K562 (cell line): Measurements from ENCODE around the gene MYO1A. TPM values are rescaled to one million over a fixed set of nuclear protein-coding genes. Genes with fewer than 3 reads are reported as not detected.

ENCODE experiments used
- ATAC-seq: fragments of 200-7000 bp; cut with Tn5 transposase; 3 replicates; pipeline ENCODE4 v1.9.1; 2020; ENCODE audit warnings: moderate library complexity
- BruUV-seq: library from RNA; stranded (reverse); fragments of 400-500 nt; replicated peaks from 2 replicates; lab custom pipeline; 2021; lab: Mats Ljungman, UMichigan
- CTCF ChIA-PET: fragments of 300-600 bp; formaldehyde crosslinking; extraction: SDS; loops from one replicate; lab custom pipeline; 2021; ENCODE audit warnings: low intra/inter-chr PET ratio; lab: Yijun Ruan, JAX
- POLR2A ChIA-PET: fragments of 300-600, 350-650 bp; sonication (Branson Sonifier 250); formaldehyde crosslinking; extraction: SDS; loops from one replicate; lab custom pipeline; 2021; ENCODE audit warnings: antibody characterized with exemption, inconsistent platforms; lab: Yijun Ruan, JAX
- DNase-seq, 4 experiments: peaks; one replicate each; pipeline versions ENCODE4 v3.0.0 to v3.0.0-alpha.2; 2011 to 2018; ENCODE audit warnings: low spot score in 3 of 4, mixed read lengths in 3 of 4; ENCODE audit errors: extremely low read depth in 1 of 4
- FAIRE-seq: peaks from 2 replicates; lab custom pipeline; 2011; peaks lifted over from hg19 to GRCh38; lab: Jason Lieb, UNC
- H2AFZ ChIP-seq: 2 replicates; pipeline ENCODE4 v1.6.0; 2011; ENCODE audit warnings: low read depth, low read length, control low read depth, inconsistent platforms
- H3K27ac ChIP-seq: fragments of 200-600 bp; 3 replicates; pipeline ENCODE4 v1.8.0; 2011; ENCODE audit warnings: low read depth, mild to moderate bottlenecking, control low read depth, inconsistent platforms, low read length, moderate library complexity, mixed read lengths; ENCODE audit errors: extremely low read depth
- H3K27me3 ChIP-seq, 2 experiments: fragments of 300-600 bp in 1 of 2; 2 replicates in 1 of 2; 3 replicates in 1 of 2; pipeline versions ENCODE4 v1.6.0 to v1.8.0; 2011; ENCODE audit warnings: inconsistent platforms in 2 of 2, low read length in 2 of 2, mild to moderate bottlenecking in 1 of 2, mixed read lengths in 1 of 2, moderate library complexity in 1 of 2; ENCODE audit not compliant: control insufficient read depth in 2 of 2, insufficient read depth in 2 of 2
- H3K36me3 ChIP-seq: fragments of 300-600 bp; 3 replicates; pipeline ENCODE4 v1.8.0; 2011; ENCODE audit warnings: mild to moderate bottlenecking, low read length, inconsistent platforms; ENCODE audit not compliant: control insufficient read depth, insufficient read depth
- H3K4me1 ChIP-seq, 2 experiments: fragments of 200-600 bp in 1 of 2; replicated peaks in 1 of 2; 2 replicates in 1 of 2; 3 replicates in 1 of 2; pipeline versions ENCODE4 v1.5.1 to v1.8.0; 2011; ENCODE audit warnings: inconsistent platforms in 2 of 2, low read length in 2 of 2, mild to moderate bottlenecking in 1 of 2, mixed read lengths in 1 of 2, moderate library complexity in 1 of 2; ENCODE audit not compliant: control insufficient read depth in 2 of 2, insufficient read depth in 2 of 2
- H3K4me2 ChIP-seq: 2 replicates; pipeline ENCODE4 v1.6.1; 2011; ENCODE audit warnings: low read length, control low read depth, inconsistent platforms, mixed read lengths; ENCODE audit not compliant: insufficient read depth
- H3K4me3 ChIP-seq: fragments of 200-600 bp; sonication (generic), shearing (Covaris generic); 2 replicates; pipeline ENCODE4 v1.5.1; 2016; ENCODE audit warnings: control low read depth, inconsistent platforms
- H3K79me2 ChIP-seq: fragments of 200-600 bp; 3 replicates; pipeline ENCODE4 v1.8.0; 2011; ENCODE audit warnings: low read length, inconsistent platforms; ENCODE audit not compliant: control insufficient read depth, insufficient read depth
- H3K9ac ChIP-seq, 2 experiments: 2 replicates each; pipeline versions ENCODE4 v1.6.0 to v1.6.1; 2011; ENCODE audit warnings: low read depth in 2 of 2, low read length in 2 of 2, control low read depth in 1 of 2, inconsistent platforms in 1 of 2, mild to moderate bottlenecking in 1 of 2, mixed read lengths in 1 of 2; ENCODE audit not compliant: insufficient read depth in 1 of 2
- H3K9me1 ChIP-seq: one replicate; pipeline ENCODE4 v1.6.0; 2011; ENCODE audit warnings: inconsistent platforms, mild to moderate bottlenecking, low read length, moderate library complexity; ENCODE audit not compliant: control insufficient read depth, insufficient read depth
- H3K9me3 ChIP-seq: replicated peaks from 2 replicates; pipeline ENCODE4 v1.5.1; 2011; ENCODE audit warnings: low read depth, low read length, inconsistent platforms; ENCODE audit not compliant: control insufficient read depth, insufficient read depth
- H4K20me1 ChIP-seq: replicated peaks from 2 replicates; pipeline ENCODE4 v1.6.1; 2011; ENCODE audit warnings: low read length, inconsistent platforms, mixed read lengths; ENCODE audit not compliant: control insufficient read depth, insufficient read depth
- CC2D1A ChIP-seq: fragments of 450-650 bp; IDR thresholded peaks from 2 replicates; pipeline ENCODE4 v1.6.1; 2017; ENCODE audit warnings: mild to moderate bottlenecking
- CHD4 ChIP-seq: fragments of 200-600 bp; sonication (generic); IDR thresholded peaks from 3 replicates; pipeline ENCODE4 v1.6.1; 2012; ENCODE audit warnings: low read depth, mild to moderate bottlenecking, mixed read lengths, low read length, inconsistent platforms; ENCODE audit not compliant: insufficient read depth, insufficient replicate concordance, poor library complexity, severe bottlenecking
- EZH2 ChIP-seq: IDR thresholded peaks from 2 replicates; pipeline ENCODE4 v1.6.1; 2012; ENCODE audit warnings: low read depth, mild to moderate bottlenecking, inconsistent platforms, low read length, borderline replicate concordance
- ILK ChIP-seq: fragments of 450-650 bp; IDR thresholded peaks from 2 replicates; pipeline ENCODE4 v1.6.1; 2016; ENCODE audit warnings: missing genetic modification characterization, low read depth, mild to moderate bottlenecking, missing compliant biosample characterization, moderate library complexity, borderline replicate concordance
- KAT7 ChIP-seq: sonication (generic); formaldehyde crosslinking; IDR thresholded peaks from 2 replicates; pipeline ENCODE4 v1.8.0; 2022; ENCODE audit warnings: missing genetic modification reagents, mild to moderate bottlenecking, borderline replicate concordance
- MEIS2 ChIP-seq: fragments of 450-650 bp; IDR thresholded peaks from 2 replicates; pipeline ENCODE4 v1.6.1; 2014; ENCODE audit warnings: mild to moderate bottlenecking; ENCODE audit not compliant: partially characterized antibody
- PTBP1 ChIP-seq: fragments of 200-400 bp; formaldehyde crosslinking; IDR thresholded peaks from 2 replicates; pipeline ENCODE4 v1.6.1; 2017; ENCODE audit warnings: low read depth, low read length
- PYGO2 ChIP-seq: fragments of 450-650 bp; IDR thresholded peaks from 2 replicates; pipeline ENCODE4 v1.6.1; 2016; ENCODE audit warnings: mild to moderate bottlenecking, missing genetic modification characterization, moderate library complexity, missing compliant biosample characterization
- SMARCA5 ChIP-seq: fragments of 450-650 bp; IDR thresholded peaks from 2 replicates; pipeline ENCODE4 v1.6.1; 2016
- ZBTB1 ChIP-seq: sonication (generic); formaldehyde crosslinking; IDR thresholded peaks from 2 replicates; pipeline ENCODE4 v1.8.1; 2023; ENCODE audit warnings: missing genetic modification reagents, low read depth, mild to moderate bottlenecking, borderline replicate concordance
- ZFP36 ChIP-seq: fragments of 150-350 bp; IDR thresholded peaks from 2 replicates; pipeline ENCODE4 v1.6.1; 2018; ENCODE audit warnings: low read length, low read depth; ENCODE audit not compliant: partially characterized antibody
- ZNF592 ChIP-seq: fragments of 450-650 bp; IDR thresholded peaks from 2 replicates; pipeline ENCODE4 v1.6.1; 2017; ENCODE audit warnings: antibody characterized with exemption, mild to moderate bottlenecking
- ZNF79 ChIP-seq: fragments of 250-450 bp; sonication (Bioruptor Pico); IDR thresholded peaks from 2 replicates; pipeline ENCODE4 v1.4.0; 2020; ENCODE audit warnings: low read depth, mild to moderate bottlenecking, moderate library complexity
- WGBS: fragments of 100-300 bp; shearing (Covaris generic); methylation state at CpG from one replicate; pipeline ENCODE4 v1.1.6; 2016; ENCODE audit warnings: low coverage, mixed read lengths; ENCODE audit not compliant: insufficient coverage; ENCODE audit errors: missing lambda C conversion rate; 5-methylcytosine and 5-hydroxymethylcytosine counted together
- in situ Hi-C: fragments of 300-500 bp; cut with MboI; formaldehyde crosslinking; loops from 4 replicates; pipeline ENCODE4 v1.15.0; 2018; ENCODE audit warnings: inconsistent platforms, mixed read lengths
- intact Hi-C: fragments of 100-400 bp; cut with micrococcal nuclease; formaldehyde crosslinking; loops from 2 replicates; pipeline ENCODE4 v1.14.2; 2022
- polyA plus RNA-seq, 8 experiments: library from polyadenylated mRNA; depleted of rRNA in 4 of 8; stranded (reverse) in 5 of 8; unstranded in 3 of 8; fragments of >200 nt; fragmentation: Nextera tagmentation in 2 of 8; fragmentation: Illumina TruSeq in 1 of 8; extraction: Ambion mirVana in 2 of 8; extraction: Trizol in 1 of 8; gene quantifications; 2 replicates each; pipeline versions ENCODE4 v1.2.1 to v1.2.3, GENCODE V29; 2011 to 2014; ENCODE audit warnings: inconsistent platforms in 1 of 8, missing spikeins in 1 of 8
- total RNA-seq, 7 experiments: library from RNA; depleted of rRNA in 6 of 7; stranded (reverse); fragments of >200 nt in 6 of 7; fragmentation: Illumina TruSeq in 2 of 7; extraction: Trizol in 2 of 7; gene quantifications; 2 replicates each; pipeline versions ENCODE4 v1.2.1 to v1.2.3, GENCODE V29; 2011 to 2021; ENCODE audit warnings: low replicate concordance in 1 of 7
- TF ChIP-seq, protein P1 (sequence below): sonication (generic); formaldehyde crosslinking; IDR thresholded peaks from 2 replicates; pipeline ENCODE4 v1.9.0; 2022; ENCODE audit warnings: mild to moderate bottlenecking, missing genetic modification reagents

Gene MYO1A
- total and polyA plus RNA-seq, 9 of the 15 experiments (the other 6 are each of a cell fraction or from before 2014, with no cell fraction given): 0.03 to 0.29 (median 0.14) TPM; not detected in 2

- no peak for TF ChIP-seq ILK
Observed at GRCh38 chr12:56991319-56992246, 58.3 kb downstream of the MYO1A start (continued).

GRCh38 chr12:56990648-56991318, 59.1 kb downstream of the MYO1A start:
- FAIRE-seq (peak; percentile 82), ATAC-seq (peak; percentile 8), DNase-seq (peak in 1 of 4 experiments; percentile 42)
- BruUV-seq: no TSS peak
- Histone ChIP-seq H3K9me1 (no peaks in the 10 kb centered on the region), H3K4me3 (no peak overlapping the region), H2AFZ (peak overlapping the region; percentile 83), H4K20me1 (no peaks in the 10 kb centered on the region), H3K9me3 (no peaks in the 10 kb centered on the region), H3K4me2 (peak overlapping the region; percentile 46; the same call in 1 of the 2 replicates), H3K27me3 (no peaks in the 10 kb centered on the region), H3K36me3 (no peaks in the 10 kb centered on the region), H3K79me2 (no peaks in the 10 kb centered on the region), H3K27ac (peak overlapping the region; percentile 58), H3K4me1 (peaks cover 41 to 53% of the 10 kb centered on the region in 2 experiments), H3K9ac (peak overlapping the region; percentile 47 to 80; a peak in 3 of 4 replicates)
- CTCF ChIA-PET: no interaction called here
- intact Hi-C loops: no loop called here
- in situ Hi-C loops: no loop called here
- WGBS: 9% methylated on average over 7 of the region's 7 CpGs
- POLR2A ChIA-PET: interaction anchor here (0.6 to 4.6 kb wide), 9 partner anchors 11 to 559 kb away, joined by 3 to 23 read pairs (median 4); partner anchors contain the start of genes NACA and NEMP1
- TF ChIP-seq ZFP36: peak; percentile 93
- peak; percentile 94; the same call in 1 of the 2 replicates for TF ChIP-seq SMARCA5
- TF ChIP-seq PTBP1: 0 out of 2 replicates have a peak, but pooled peaks have one; percentile 53
- TF ChIP-seq PYGO2 (tag): no peak
- TF ChIP-seq, protein P1, sequence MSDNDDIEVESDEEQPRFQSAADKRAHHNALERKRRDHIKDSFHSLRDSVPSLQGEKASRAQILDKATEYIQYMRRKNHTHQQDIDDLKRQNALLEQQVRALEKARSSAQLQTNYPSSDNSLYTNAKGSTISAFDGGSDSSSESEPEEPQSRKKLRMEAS (CRISPR knock-in tag): peak; percentile 49
- TF ChIP-seq ZNF592: no peak
- TF ChIP-seq MEIS2: peak; percentile 2
- TF ChIP-seq CHD4: peak; percentile 26
- no peak for TF ChIP-seq EZH2
- TF ChIP-seq CC2D1A: peak; percentile 46; the same call in 1 of the 2 replicates
- no peak for TF ChIP-seq ZBTB1 (CRISPR knock-in tag)
- no peak for TF ChIP-seq KAT7 (CRISPR knock-in tag)
- TF ChIP-seq ZNF79 (CRISPR knock-in tag): no peak
